ENCODE data around the gene NSUN7.

NSUN7 gene

DNA sequence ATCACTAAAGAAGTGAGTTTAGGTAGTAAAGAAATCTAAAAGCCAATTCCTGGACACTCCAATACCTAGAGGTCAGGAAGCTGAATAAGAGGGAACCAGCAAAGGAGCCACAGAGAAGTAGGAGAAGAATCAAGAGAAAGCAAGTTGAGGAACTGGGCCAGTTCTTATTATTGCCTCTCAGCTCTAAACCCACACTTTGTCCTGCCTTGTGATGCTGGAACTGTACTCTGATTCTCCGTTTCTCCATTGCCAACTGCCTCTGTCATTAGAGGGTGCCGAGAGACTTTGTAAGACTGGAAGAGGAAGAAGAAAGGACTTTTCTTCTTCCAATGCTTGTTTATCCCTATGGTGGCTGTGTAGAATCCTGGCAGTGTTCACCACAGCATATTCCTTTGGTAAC is 38.6 kb downstream of the NSUN7 start:
- no peak for DNase-seq (ENCODE audit: low read depth)
- no peak overlapping the region for H3K4me3 ChIP-seq (ENCODE audit: low read length)
- TF ChIP-seq, protein P1, sequence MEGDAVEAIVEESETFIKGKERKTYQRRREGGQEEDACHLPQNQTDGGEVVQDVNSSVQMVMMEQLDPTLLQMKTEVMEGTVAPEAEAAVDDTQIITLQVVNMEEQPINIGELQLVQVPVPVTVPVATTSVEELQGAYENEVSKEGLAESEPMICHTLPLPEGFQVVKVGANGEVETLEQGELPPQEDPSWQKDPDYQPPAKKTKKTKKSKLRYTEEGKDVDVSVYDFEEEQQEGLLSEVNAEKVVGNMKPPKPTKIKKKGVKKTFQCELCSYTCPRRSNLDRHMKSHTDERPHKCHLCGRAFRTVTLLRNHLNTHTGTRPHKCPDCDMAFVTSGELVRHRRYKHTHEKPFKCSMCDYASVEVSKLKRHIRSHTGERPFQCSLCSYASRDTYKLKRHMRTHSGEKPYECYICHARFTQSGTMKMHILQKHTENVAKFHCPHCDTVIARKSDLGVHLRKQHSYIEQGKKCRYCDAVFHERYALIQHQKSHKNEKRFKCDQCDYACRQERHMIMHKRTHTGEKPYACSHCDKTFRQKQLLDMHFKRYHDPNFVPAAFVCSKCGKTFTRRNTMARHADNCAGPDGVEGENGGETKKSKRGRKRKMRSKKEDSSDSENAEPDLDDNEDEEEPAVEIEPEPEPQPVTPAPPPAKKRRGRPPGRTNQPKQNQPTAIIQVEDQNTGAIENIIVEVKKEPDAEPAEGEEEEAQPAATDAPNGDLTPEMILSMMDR (IDR thresholded peaks at IDR 0.05; ENCODE audit: insufficient read depth, low read depth, low read length, missing control alignments) = no peak

DNA sequence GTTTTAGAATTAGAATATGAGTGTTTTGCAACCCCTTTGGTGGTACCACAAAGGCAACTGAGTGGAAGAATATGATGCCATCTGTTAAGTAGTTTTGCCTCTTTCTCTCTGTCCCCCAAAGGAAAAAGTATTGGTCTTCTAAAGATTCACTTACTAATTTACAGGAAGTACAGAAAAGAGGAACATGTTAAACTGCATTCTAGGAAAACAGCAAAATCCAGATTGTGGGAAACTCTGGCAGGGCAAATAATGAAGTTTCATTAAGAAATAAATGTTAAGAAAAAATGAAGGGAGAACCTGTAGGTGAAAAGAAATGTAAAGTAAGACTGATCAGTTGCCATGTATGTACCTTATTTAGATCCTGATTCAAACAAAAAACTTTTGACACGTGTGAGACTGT is 39.3 kb downstream of the NSUN7 start:
- DNase-seq (ENCODE audit: low read depth) = no peak
- TF ChIP-seq, protein P1 (IDR thresholded peaks at IDR 0.05; ENCODE audit: insufficient read depth, low read depth, low read length, missing control alignments) = no peak
- no peak overlapping the region for H3K4me3 ChIP-seq (ENCODE audit: low read length)

DNA sequence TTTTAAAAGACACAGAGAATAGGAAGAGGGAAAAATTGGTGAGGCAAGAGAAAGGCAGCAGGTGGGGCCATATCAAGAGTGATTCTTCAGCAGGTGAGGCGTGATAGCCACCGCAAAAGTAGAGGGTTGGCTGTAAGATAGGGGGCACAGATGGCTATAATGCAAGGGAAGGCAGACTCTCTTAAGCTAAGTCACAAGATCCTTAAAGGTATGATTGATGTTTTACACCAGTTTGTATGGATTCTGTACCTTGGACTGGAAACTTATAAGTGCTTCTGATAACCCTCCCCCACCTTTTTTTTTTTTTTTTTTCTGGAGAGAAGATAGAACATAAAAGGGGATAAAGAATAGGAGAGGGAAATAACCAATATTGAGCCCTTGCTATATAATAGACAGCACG is 40.0 kb downstream of the NSUN7 start:
- TF ChIP-seq, protein P1 (IDR thresholded peaks at IDR 0.05; ENCODE audit: insufficient read depth, low read depth, low read length, missing control alignments) = no peak
- H3K4me3 ChIP-seq (ENCODE audit: low read length) = no peak overlapping the region
- no peak for DNase-seq (ENCODE audit: low read depth)

DNA sequence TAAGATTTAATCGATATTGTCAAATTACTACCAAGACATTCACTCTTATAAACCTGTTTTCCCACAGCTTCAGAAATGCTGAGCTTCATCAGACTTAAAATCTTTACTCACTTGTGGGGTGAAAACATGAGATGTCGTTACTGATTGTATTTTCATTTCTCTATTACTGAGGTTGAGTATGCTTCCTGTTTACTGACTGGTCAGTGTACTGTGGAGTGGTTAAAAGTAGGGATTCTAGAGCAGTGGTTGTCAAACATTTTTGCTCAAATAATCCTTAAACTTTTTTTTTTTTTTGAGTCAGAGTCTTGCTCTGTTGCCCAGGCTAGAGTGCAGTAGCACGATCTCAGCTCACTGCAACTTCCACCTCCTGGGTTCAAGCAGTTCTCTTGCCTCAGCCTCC is 50.3 kb downstream of the NSUN7 start:
- TF ChIP-seq, protein P1 (IDR thresholded peaks at IDR 0.05; ENCODE audit: insufficient read depth, low read depth, low read length, missing control alignments) = no peak
- H3K4me3 ChIP-seq (ENCODE audit: low read length) = no peak overlapping the region
- no peak for DNase-seq (ENCODE audit: low read depth)

DNA sequence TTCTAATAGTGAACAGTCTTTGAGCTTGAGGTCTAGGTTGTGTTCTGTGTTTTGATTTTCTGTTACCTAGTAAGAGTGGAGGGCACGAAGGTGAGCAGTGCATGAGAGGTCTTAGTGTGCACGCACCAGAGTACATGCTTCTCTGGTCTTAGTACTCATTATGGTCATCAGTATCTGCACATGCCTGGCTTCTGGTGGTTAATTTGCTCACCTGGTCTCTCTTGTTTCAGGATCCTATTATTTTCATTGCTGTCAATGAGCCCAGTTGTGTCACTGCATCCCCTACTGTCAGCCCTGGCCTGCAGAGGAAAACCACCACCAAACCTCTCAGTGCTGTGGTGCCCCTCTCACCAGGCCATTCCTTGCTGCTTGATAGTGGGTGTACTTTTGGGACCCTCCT is 54.8 kb downstream of the NSUN7 start:
- no peak for DNase-seq (ENCODE audit: low read depth)
- TF ChIP-seq, protein P1 (IDR thresholded peaks at IDR 0.05; ENCODE audit: insufficient read depth, low read depth, low read length, missing control alignments) = no peak
- no peak overlapping the region for H3K4me3 ChIP-seq (ENCODE audit: low read length)

DNA sequence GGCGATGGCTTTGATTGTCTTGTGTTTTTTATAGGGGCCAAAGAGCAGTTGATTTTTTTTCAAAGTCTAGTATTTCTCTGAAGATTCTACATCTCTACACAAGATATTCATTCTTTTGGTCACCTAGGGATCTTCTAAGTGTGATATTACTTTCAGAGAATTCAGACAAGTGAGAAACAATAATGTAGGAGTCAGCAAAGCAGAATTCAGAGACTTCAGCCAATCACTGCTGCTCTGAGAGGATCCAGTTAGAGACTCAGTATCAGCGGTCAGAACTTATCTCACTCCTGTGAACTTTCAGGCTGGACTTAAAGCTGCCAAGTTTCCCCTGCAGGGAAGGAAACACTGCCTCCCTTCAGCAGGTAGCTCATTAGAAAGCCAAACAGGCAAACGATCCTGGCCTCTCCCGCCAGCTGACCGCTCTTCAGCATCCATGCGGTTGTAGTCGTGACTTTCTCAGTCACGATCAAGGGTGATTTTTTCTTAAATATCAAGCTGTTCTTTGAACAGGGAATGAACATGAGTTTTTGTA is 59.2 kb downstream of the NSUN7 start:
- H3K4me3 ChIP-seq (ENCODE audit: low read length) = no peak overlapping the region
- no peak for DNase-seq (ENCODE audit: low read depth)
- TF ChIP-seq, protein P1 (IDR thresholded peaks at IDR 0.05; ENCODE audit: insufficient read depth, low read depth, low read length, missing control alignments) = no peak

DNA sequence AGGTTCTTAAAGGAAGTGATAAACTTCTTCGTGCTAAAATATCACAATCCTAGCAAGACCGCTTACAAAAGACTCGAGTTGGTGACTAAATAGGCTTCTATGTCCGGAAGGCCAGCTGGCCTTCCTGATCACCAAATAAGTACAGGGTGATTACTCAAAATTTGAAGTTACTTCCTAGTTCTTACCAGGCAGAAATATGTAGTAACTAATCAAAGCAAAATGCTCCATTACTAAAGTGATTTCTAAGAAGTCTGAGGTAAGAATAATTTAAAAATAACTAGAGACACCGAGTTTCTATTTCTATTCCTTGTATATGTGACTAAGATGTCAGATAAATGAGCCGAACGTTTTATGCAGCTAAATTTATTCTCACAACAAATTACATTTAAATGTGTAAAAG is 62.2 kb downstream of the NSUN7 start:
- H3K4me3 ChIP-seq (ENCODE audit: low read length) = no peak overlapping the region
- no peak for DNase-seq (ENCODE audit: low read depth)
- TF ChIP-seq, protein P1 (IDR thresholded peaks at IDR 0.05; ENCODE audit: insufficient read depth, low read depth, low read length, missing control alignments) = no peak

Data from epithelial cell of esophagus (primary cell).